Testis (tissue), 2 donors: ENCODE measurements around the gene ADI1.

Source experiments
- CTCF ChIP-seq, 3 experiments: fragments of 450-650 bp in 2 of 3; fragments of 200-600 bp in 1 of 3; sonication (generic) in 1 of 3; IDR thresholded peaks; one replicate each; pipeline ENCODE4 v1.5.1; 2016 to 2019; ENCODE audit warnings: antibody characterized with exemption in 3 of 3, mild to moderate bottlenecking in 2 of 3, moderate library complexity in 1 of 3
- POLR2A ChIP-seq: fragments of 450-650 bp; IDR thresholded peaks from one replicate; pipeline ENCODE4 v1.6.1; 2017; ENCODE audit warnings: antibody characterized with exemption, mild to moderate bottlenecking, moderate library complexity

GRCh38 chr2:3500326-3500899 lies 18.9 kb downstream of the ADI1 start:
- TF ChIP-seq CTCF (IDR thresholded peaks at IDR 0.05) = no peak
- TF ChIP-seq POLR2A = no peak
